Activated CD8-positive, alpha-beta T cell treated with anti-CD3 and anti-CD28 coated beads for 36 hours (primary cell): ENCODE data around the gene SMURF1. TPM values are rescaled to one million over a fixed set of nuclear protein-coding genes. Genes with fewer than 3 reads are reported as not detected.
"Not testable (repeated sequence)": the region's sequence is repeated elsewhere in the genome, so short reads cannot be mapped to it uniquely, and the experiment has no call there.

Experiments
- ATAC-seq: fragments of 200-7000 bp; cut with Tn5 transposase; one replicate; pipeline ENCODE4 v1.10.0; 2021; ENCODE audit warnings: mild to moderate bottlenecking, moderate library complexity
- CTCF ChIA-PET: fragments of 350-600 bp; sonication (Branson Sonifier 250); formaldehyde crosslinking; loops from one replicate; lab custom pipeline; 2021; ENCODE audit warnings: antibody characterized with exemption; lab: Charles Lee
- POLR2A ChIA-PET: fragments of 350-600 bp; sonication (Branson Sonifier 250); formaldehyde crosslinking; loops from one replicate; lab custom pipeline; 2021; ENCODE audit warnings: antibody characterized with exemption; lab: Charles Lee
- DNase-seq: peaks from one replicate; pipeline ENCODE4 v3.0.0-alpha.2; 2020
- H3K27ac Mint-ChIP-seq: one replicate; pipeline ENCODE4 v1.8.0; 2021; ENCODE audit warnings: mild to moderate bottlenecking, mixed read lengths
- H3K27me3 Mint-ChIP-seq: one replicate; pipeline ENCODE4 v1.8.0; 2021; ENCODE audit warnings: mixed read lengths
- H3K36me3 Mint-ChIP-seq: one replicate; pipeline ENCODE4 v1.8.0; 2021; ENCODE audit warnings: low read depth, mixed read lengths
- H3K4me1 Mint-ChIP-seq: one replicate; pipeline ENCODE4 v1.8.0; 2021; ENCODE audit warnings: low read depth, mixed read lengths
- H3K4me3 Mint-ChIP-seq: one replicate; pipeline ENCODE4 v1.8.0; 2021; ENCODE audit warnings: mild to moderate bottlenecking, moderate library complexity, mixed read lengths
- H3K9me3 Mint-ChIP-seq: one replicate; pipeline ENCODE4 v1.8.0; 2021; ENCODE audit warnings: mixed read lengths
- CTCF ChIP-seq: fragments of 200-600 bp; IDR thresholded peaks from one replicate; pipeline ENCODE4 v1.8.0; 2022; ENCODE audit warnings: antibody characterized with exemption, mild to moderate bottlenecking
- intact Hi-C: fragments of 100-400 bp; cut with micrococcal nuclease; formaldehyde crosslinking; loops from one replicate; pipeline ENCODE4 v1.10.0; 2022
- total RNA-seq, 2 experiments: library from RNA; stranded (reverse); gene quantifications; one replicate each; pipeline ENCODE4 v1.2.3, GENCODE V29; 2021

The SMURF1 gene
- total RNA-seq, 2 experiments from 2014 or later: 8.3 to 9.4 TPM

- peaks cover 6% of the 10 kb centered on the region for H3K27me3 Mint-ChIP-seq
- ATAC-seq (no peak), DNase-seq (no peak)
- TF ChIP-seq CTCF: no peak
- H3K27ac Mint-ChIP-seq: no peak overlapping the region
- H3K9me3 Mint-ChIP-seq: no peaks in the 10 kb centered on the region
- H3K4me1 Mint-ChIP-seq: no peaks in the 10 kb centered on the region
- H3K36me3 Mint-ChIP-seq: no peaks in the 10 kb centered on the region
- intact Hi-C loops: no loop called here
- ChIA-PET CTCF (interaction anchor here (1.4 kb wide), 1 partner anchor 142 kb away, joined by 3 read pairs; no protein-coding TSS in a partner anchor), POLR2A (no interaction called here)
- no peak overlapping the region for H3K4me3 Mint-ChIP-seq
These were observed 27.8 kb upstream of the SMURF1 start for GRCh38 chr7:99171731-99172130.

DNA sequence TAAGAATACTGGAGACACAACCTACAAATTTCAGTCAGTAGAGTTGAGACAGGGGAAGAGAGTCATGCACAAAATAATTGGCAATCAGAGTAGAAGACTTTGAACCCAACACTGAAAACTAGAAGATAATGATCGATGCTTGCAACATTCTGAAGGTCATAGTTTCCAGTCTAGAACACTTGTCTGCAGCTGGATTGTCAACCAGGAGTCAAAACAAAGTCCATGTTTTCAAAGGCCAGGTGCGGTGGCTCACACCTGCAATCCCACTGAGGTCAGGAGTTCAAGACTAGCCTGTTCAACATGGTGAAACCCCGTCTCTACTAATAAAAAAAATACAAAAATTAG, 26.8 kb upstream of the SMURF1 start:
- Mint-ChIP-seq H3K4me3 (no peak overlapping the region), H3K27me3 (peaks cover 6% of the 10 kb centered on the region), H3K36me3 (no peaks in the 10 kb centered on the region), H3K4me1 (no peaks in the 10 kb centered on the region), H3K9me3 (no peaks in the 10 kb centered on the region), H3K27ac (no peak overlapping the region)
- CTCF ChIA-PET: no interaction called here
- POLR2A ChIA-PET: no interaction called here
- intact Hi-C loops: no loop called here
- DNase-seq (no peak), ATAC-seq (no peak)
- no peak for TF ChIP-seq CTCF

DNA sequence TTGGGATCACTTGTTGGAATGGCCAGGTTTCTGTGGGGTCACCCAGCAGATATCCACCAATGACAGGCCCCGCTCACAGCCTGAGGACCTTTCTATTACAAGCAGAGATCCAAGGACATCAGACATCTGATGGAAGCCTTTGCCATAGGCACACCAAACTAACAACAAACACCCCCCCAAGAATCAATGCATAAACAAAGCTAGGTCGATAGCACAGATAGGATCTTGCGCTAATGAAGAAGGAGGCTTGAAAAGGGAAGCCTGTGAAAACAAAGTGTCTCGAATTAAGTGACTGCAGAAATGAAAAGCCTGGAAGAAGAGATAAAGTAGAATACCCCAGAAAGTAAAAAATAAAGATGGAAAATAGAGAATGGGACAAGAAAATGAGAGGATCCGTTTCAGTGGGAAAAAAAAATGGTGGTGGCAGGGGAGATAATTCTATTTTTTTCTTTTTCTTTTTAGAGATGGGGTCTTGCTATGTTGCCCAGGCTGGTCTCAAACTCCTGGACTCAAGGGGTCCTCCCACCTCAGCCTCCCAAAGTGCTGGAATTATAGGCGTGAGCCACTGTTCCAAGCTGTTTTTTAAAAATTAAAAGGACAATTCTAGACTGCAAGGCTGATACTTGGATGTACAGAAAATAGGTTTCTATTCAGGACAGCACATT, 26.3 kb upstream of the SMURF1 start:
- TF ChIP-seq CTCF: no peak
- intact Hi-C loops: no loop called here

GRCh38 chr7:99167072-99167471, 23.2 kb upstream of the SMURF1 start:
- intact Hi-C loops: no loop called here
- TF ChIP-seq CTCF: no peak
- ChIA-PET CTCF (no interaction called here), POLR2A (interaction anchor here (0.6 kb wide), 1 partner anchor 151 kb away, joined by 3 read pairs; no protein-coding TSS in a partner anchor)
- peaks cover 9% of the 10 kb centered on the region for H3K27me3 Mint-ChIP-seq
- no peaks in the 10 kb centered on the region for H3K9me3 Mint-ChIP-seq
- H3K4me3 Mint-ChIP-seq: no peak overlapping the region
- DNase-seq (no peak), ATAC-seq (no peak)
- no peaks in the 10 kb centered on the region for H3K36me3 Mint-ChIP-seq
- no peaks in the 10 kb centered on the region for H3K4me1 Mint-ChIP-seq
- no peak overlapping the region for H3K27ac Mint-ChIP-seq

More for the DNA sequence above, 26.3 kb upstream of the SMURF1 start:
- ChIA-PET POLR2A (no interaction called here), CTCF (no interaction called here)
- H3K4me3 Mint-ChIP-seq: no peak overlapping the region
- H3K36me3 Mint-ChIP-seq: no peaks in the 10 kb centered on the region
- peaks cover 6% of the 10 kb centered on the region for H3K27me3 Mint-ChIP-seq
- no peak overlapping the region for H3K27ac Mint-ChIP-seq
- ATAC-seq (no peak), DNase-seq (no peak)
- H3K4me1 Mint-ChIP-seq: no peaks in the 10 kb centered on the region
- H3K9me3 Mint-ChIP-seq: no peaks in the 10 kb centered on the region

GRCh38 chr7:99165816-99166215, 21.9 kb upstream of the SMURF1 start:
- H3K4me3 Mint-ChIP-seq: no peak overlapping the region
- ATAC-seq (no peak), DNase-seq (no peak)
- H3K9me3 Mint-ChIP-seq: no peaks in the 10 kb centered on the region
- intact Hi-C loops: no loop called here
- CTCF ChIA-PET: no interaction called here
- peaks cover 12% of the 10 kb centered on the region for H3K27me3 Mint-ChIP-seq
- H3K27ac Mint-ChIP-seq: no peak overlapping the region
- TF ChIP-seq CTCF: no peak
- H3K4me1 Mint-ChIP-seq: no peaks in the 10 kb centered on the region
- no peaks in the 10 kb centered on the region for H3K36me3 Mint-ChIP-seq
- POLR2A ChIA-PET: interaction anchor here (0.6 kb wide), 1 partner anchor 545 kb away, joined by 3 read pairs; no protein-coding TSS in a partner anchor

GRCh38 chr7:99163669-99164068, 19.8 kb upstream of the SMURF1 start:
- H3K4me3 Mint-ChIP-seq, H3K27ac Mint-ChIP-seq, H3K9me3 Mint-ChIP-seq, H3K4me1 Mint-ChIP-seq, POLR2A ChIA-PET, CTCF ChIA-PET, intact Hi-C loops, H3K36me3 Mint-ChIP-seq, DNase-seq, ATAC-seq: not testable (repeated sequence)
- H3K27me3 Mint-ChIP-seq: peaks cover 15% of the 10 kb centered on the region
